ENCODE data around the gene CFL1.
"Not testable (repeated sequence)": the region's sequence is repeated elsewhere in the genome, so short reads cannot be mapped to it uniquely, and the experiment has no call there.

The CFL1 gene

DNA sequence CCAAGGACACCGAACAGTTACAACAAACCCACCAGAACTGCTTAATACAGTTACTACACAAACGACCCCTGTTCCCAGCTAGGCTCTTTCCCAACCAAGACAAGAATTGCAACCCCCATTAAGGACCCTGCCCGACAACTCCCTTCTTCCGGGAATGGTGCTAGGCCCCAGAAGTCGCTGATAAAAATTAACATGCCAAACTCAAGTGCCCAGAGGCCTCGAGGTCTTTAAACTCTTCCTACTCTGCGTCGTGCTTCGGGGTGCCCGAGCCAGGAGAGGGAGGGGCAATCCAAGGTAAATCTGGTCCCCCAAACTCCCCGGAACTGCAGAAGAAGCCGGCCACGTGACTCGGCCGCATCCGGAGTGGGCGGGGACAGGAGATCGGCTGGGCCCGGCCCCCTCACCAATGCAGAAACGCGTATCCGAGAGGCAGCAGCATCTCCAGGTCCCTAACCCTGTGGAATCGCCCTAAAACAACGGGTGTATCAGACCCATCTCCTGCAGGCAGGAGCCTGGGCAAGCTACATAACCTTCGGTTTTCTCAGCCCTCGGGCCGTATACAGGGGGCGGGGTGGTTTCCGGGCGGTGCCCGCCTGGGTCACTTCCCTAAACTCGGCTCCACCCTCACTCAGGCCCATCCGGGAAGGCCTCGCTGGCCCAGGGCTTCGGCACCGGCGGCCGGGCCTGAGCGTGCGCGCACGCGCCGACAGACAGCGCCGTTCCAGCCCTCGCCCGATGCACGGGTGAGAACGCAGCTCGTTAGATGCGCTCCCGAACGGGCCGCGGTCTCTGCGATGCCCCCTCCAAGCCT lies 1.1 kb downstream of the CFL1 start:
- DNase-seq: peak; percentile 76

DNA sequence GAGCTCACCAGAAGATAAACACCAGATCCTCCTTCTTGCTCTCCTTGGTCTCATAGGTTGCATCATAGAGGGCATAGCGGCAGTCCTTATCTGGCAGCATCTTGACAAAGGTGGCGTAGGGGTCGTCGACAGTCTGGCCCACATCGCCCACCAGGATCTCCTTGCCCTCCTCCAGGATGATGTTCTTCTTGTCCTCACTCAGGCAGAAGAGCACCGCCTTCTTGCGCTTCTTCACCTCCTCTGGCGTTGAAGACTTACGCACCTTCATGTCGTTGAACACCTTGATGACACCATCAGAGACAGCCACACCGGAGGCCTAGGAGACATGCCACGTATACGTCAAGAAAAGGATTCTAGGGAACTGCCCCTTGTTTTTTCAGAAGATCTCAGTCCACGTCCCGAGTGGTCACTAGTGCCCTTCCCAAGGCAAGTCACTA lies 2.0 kb downstream of the CFL1 start:
- DNase-seq: no peak

GRCh38 chr11:65854852-65855837 lies 2.8 kb downstream of the CFL1 start:
- no peak for DNase-seq

DNA sequence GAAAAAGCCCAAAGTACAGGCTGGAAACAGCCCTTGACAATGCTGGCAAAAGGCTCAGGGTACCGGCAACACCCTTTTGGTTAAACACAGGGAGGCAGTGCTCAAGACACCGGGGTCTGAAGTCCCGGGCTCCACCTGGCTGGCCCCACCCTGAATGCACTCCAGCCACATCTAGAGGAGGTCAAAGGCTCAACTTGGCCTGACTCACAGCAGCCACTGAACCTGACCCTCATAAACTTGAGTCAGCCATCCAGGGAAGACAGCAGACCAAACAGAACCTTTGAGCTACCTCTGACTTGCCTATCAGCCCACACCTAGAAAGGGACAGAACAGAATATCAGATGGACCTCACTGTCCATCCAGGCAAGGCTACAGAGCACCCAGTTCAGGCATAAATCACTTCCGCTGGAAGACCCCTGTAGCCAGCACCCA lies 3.8 kb downstream of the CFL1 start:
- DNase-seq: no peak

- no peak for DNase-seq
These were observed 4.6 kb downstream of the CFL1 start for GRCh38 chr11:65853246-65853979.

GRCh38 chr11:65852508-65853245 lies 5.3 kb downstream of the CFL1 start:
- DNase-seq: no peak

GRCh38 chr11:65851811-65852507 lies 6.0 kb downstream of the CFL1 start:
- no peak for DNase-seq

- DNase-seq: no peak
These were observed 6.8 kb downstream of the CFL1 start for GRCh38 chr11:65851083-65851579.

DNA sequence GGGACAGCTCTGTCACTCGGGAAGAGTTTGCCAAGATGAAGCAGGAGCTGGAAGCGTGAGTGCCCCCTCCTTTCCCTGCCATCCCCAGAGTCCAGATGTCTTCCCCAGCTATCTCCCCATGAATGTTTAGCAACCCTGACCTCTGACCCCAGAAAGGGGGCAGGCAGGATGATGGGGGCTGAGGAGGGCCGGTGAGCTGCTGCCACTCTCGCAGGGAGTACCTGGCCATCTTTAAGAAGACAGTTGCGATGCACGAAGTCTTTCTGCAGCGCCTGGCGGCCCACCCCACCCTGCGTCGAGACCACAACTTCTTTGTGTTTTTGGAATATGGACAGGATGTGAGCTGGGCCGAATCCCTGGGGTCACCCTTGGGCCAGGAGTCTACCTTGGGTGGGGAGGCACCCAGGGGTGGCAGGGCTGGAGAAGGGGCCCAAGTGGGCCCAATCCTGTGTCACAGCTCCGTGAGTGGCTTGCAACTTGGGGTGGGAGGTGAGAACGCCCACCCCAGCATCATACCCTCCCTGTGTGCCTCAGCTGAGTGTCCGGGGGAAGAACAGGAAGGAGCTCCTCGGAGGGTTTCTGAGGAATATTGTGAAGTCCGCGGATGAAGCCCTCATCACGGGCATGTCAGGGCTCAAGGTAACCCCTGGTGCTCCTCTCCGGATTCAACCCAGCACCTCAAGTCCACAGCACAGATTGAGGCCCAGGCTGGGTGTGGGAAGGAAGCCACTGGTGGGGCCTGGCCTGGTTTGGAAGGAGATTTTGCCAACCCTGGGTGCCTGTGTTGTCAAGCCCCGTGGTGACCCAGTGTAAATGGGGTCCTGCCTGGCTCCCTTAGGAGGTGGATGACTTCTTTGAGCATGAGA lies 7.5 kb downstream of the CFL1 start:
- DNase-seq: no peak

- DNase-seq: no peak
These were observed 8.2 kb downstream of the CFL1 start for GRCh38 chr11:65849771-65850216.

DNA sequence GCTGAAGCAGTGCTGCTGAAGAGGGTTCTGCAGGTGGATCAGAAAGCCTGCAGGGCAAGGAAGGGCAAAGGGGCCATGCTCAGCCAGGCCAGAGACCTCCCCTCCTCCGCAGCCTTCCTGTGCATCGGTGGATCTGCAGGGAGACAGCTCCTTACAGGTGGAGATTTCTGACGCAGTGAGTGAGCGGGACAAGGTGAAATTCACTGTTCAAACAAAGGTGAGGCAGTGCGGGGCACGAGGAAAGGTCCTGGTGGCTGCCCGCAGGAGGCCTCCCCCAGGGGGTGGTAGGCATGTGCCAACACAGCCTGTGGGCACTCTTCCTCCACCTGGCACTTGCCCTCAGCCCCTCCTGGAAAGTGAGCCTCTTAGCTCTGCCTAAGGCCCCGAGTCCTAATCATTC lies 8.6 kb downstream of the CFL1 start:
- DNase-seq: no peak

- not testable (repeated sequence) for DNase-seq
These were observed 9.3 kb downstream of the CFL1 start for GRCh38 chr11:65848693-65849092.

DNA sequence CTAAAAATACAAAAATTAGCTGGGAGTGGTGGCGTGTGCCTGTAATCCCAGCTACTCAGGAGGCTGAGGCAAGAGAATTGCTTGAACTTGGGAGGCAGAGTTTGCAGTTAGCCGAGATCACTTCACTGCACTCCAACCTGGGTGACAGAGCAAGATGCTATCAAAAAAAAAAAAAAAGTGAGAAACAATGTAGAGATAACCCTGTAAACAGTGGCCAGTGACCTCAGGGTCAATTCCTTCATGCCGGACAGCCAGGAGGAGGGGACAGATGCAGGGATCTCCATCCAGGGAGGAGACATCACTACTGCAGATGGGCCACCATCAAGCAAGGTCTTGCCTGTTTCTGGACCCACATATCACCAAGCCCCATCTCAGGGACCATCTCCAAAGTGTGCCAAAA lies 10.2 kb downstream of the CFL1 start:
- no peak for DNase-seq

- no peak for DNase-seq
These were observed 13.6 kb downstream of the CFL1 start for GRCh38 chr11:65844231-65844872.

GRCh38 chr11:65843811-65844210 lies 14.2 kb downstream of the CFL1 start:
- DNase-seq: no peak

GRCh38 chr11:65842144-65842543 lies 15.8 kb downstream of the CFL1 start:
- DNase-seq: no peak

DNA sequence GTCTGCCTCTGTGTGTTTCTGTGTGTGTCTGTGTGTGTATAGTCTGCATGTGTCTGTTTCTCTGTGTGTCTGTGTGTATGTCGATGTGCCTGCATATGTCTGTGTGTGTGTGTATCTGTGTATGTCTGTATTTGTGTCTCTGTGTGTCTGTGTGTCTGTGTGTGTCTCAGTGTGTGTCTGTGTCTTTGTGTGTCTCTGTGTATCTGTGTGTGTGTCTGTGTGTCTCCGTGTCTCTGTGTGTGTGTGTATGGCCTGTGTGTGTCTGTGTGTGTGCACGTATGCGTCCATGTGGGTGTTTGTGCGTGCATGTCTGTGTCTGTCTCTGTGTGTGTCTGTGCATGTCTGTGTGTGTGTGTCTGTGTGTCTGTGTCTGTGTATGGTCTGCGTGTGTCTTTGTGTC lies 23.8 kb downstream of the CFL1 start:
- no peak for DNase-seq

GRCh38 chr11:65833297-65834030 lies 24.5 kb downstream of the CFL1 start, which contains the start of gene SNX32:
Gene SNX32, plus strand, starts transcription at chr11:65833963. Its CDS starts 103 bp downstream, at chr11:65834066.
- peak; percentile 93 for DNase-seq

- DNase-seq: not testable (repeated sequence)
These were observed 25.7 kb downstream of the CFL1 start for GRCh38 chr11:65832231-65832630.
